PC-3 (cell line): Measurements from ENCODE around the gene EML3. TPM values are rescaled to one million over a fixed set of nuclear protein-coding genes. Genes with fewer than 3 reads are reported as not detected.
A peak's percentile ranks its signal among the peaks of the same experiment; 100 is the strongest.

Source experiments
- ATAC-seq: fragments of 200-7000 bp; cut with Tn5 transposase; 2 replicates; pipeline ENCODE4 v1.9.1; 2020; ENCODE audit warnings: mild to moderate bottlenecking, moderate library complexity
- BruUV-seq: library from RNA; stranded (reverse); fragments of 400-500 nt; replicated peaks from 2 replicates; lab custom pipeline; 2021; lab: Mats Ljungman, UMichigan
- CTCF ChIA-PET: fragments of 300-600 bp; sonication (Branson Sonifier 250); formaldehyde crosslinking; loops from one replicate; lab custom pipeline; 2022; ENCODE audit warnings: antibody characterized with exemption; lab: Charles Lee
- POLR2A ChIA-PET: fragments of 300-600 bp; sonication (Branson Sonifier 250); formaldehyde crosslinking; loops from one replicate; lab custom pipeline; 2022; ENCODE audit warnings: antibody characterized with exemption; ENCODE audit not compliant: unreplicated experiment; lab: Charles Lee
- DNase-seq: peaks from one replicate; pipeline ENCODE4 v3.0.0-alpha.2; 2015
- H2AFZ ChIP-seq: fragments of 300-600 bp; sonication (generic); 2 replicates; pipeline ENCODE4 v1.6.0; 2016; ENCODE audit warnings: antibody characterized with exemption, low read length
- H3F3A ChIP-seq: fragments of 300-600 bp; sonication (generic); one replicate; pipeline ENCODE4 v1.6.0; 2017; ENCODE audit warnings: antibody characterized with exemption, low read length, control low read depth, mild to moderate bottlenecking; ENCODE audit not compliant: unreplicated experiment
- H3K27ac ChIP-seq: fragments of 300-600 bp; sonication (generic); 2 replicates; pipeline ENCODE4 v1.5.1; 2016; ENCODE audit warnings: mild to moderate bottlenecking, low read length
- H3K27me3 ChIP-seq: fragments of 300-600 bp; sonication (generic); 2 replicates; pipeline ENCODE4 v1.6.1; 2016; ENCODE audit warnings: low read length, mixed read lengths
- H3K36me3 ChIP-seq: fragments of 300-600 bp; sonication (generic); 2 replicates; pipeline ENCODE4 v1.6.1; 2016; ENCODE audit warnings: low read depth, mixed run types, low read length, mixed read lengths
- H3K4me1 ChIP-seq: fragments of 300-600 bp; sonication (generic); 2 replicates; pipeline ENCODE4 v1.5.1; 2016; ENCODE audit warnings: low read length; ENCODE audit not compliant: insufficient read depth
- H3K4me2 ChIP-seq: fragments of 300-600 bp; sonication (generic); 2 replicates; pipeline ENCODE4 v1.6.0; 2016; ENCODE audit warnings: low read length
- H3K4me3 ChIP-seq: fragments of 300-600 bp; sonication (generic); 2 replicates; pipeline ENCODE4 v1.5.1; 2016; ENCODE audit warnings: mild to moderate bottlenecking, low read length, mixed read lengths
- H3K79me2 ChIP-seq: fragments of 300-600 bp; sonication (generic); 2 replicates; pipeline ENCODE4 v1.6.1; 2017; ENCODE audit warnings: low read length, mixed read lengths
- H3K9ac ChIP-seq: fragments of 300-600 bp; sonication (generic); 2 replicates; pipeline ENCODE4 v1.6.0; 2016; ENCODE audit warnings: mild to moderate bottlenecking, low read length
- H3K9me2 ChIP-seq: fragments of 300-600 bp; sonication (generic); replicated peaks from 2 replicates; pipeline ENCODE4 v1.6.1; 2016; ENCODE audit warnings: mixed run types, low read length, mixed read lengths
- H3K9me3 ChIP-seq: fragments of 300-600 bp; sonication (generic); 2 replicates; pipeline ENCODE4 v1.6.1; 2016; ENCODE audit warnings: low read length, mixed read lengths
- H4K20me1 ChIP-seq: fragments of 300-600 bp; sonication (generic); 2 replicates; pipeline ENCODE4 v1.6.1; 2016; ENCODE audit warnings: low read length, mixed read lengths
- EZH2 ChIP-seq: fragments of 300-600 bp; sonication (generic); IDR thresholded peaks from one replicate; pipeline ENCODE4 v1.6.1; 2017; ENCODE audit warnings: antibody characterized with exemption, mild to moderate bottlenecking, low read length; ENCODE audit not compliant: unreplicated experiment
- EZH2phosphoT487 ChIP-seq: fragments of 300-600 bp; sonication (generic); IDR thresholded peaks from 2 replicates; pipeline ENCODE4 v1.6.1; 2018; ENCODE audit warnings: mild to moderate bottlenecking, antibody characterized with exemption, low read length, borderline replicate concordance
- intact Hi-C: fragments of 100-400 bp; cut with micrococcal nuclease; formaldehyde crosslinking; loops from 2 replicates; pipeline ENCODE4 v1.9.0; 2023
- total RNA-seq: library from RNA; depleted of rRNA; stranded (reverse); fragments of >200 nt; gene quantifications from 2 replicates; pipeline ENCODE4 v1.2.3, GENCODE V29; 2014
- TF ChIP-seq, protein P1 (sequence below): fragments of 300-600 bp; sonication (generic); conservative IDR thresholded peaks from 2 replicates; pipeline ENCODE4 v1.5.1; 2017; ENCODE audit warnings: antibody characterized with exemption, low read depth, mild to moderate bottlenecking, low read length

The EML3 gene
- total RNA-seq, 1 experiment from 2014 or later: 32.8 TPM

DNA sequence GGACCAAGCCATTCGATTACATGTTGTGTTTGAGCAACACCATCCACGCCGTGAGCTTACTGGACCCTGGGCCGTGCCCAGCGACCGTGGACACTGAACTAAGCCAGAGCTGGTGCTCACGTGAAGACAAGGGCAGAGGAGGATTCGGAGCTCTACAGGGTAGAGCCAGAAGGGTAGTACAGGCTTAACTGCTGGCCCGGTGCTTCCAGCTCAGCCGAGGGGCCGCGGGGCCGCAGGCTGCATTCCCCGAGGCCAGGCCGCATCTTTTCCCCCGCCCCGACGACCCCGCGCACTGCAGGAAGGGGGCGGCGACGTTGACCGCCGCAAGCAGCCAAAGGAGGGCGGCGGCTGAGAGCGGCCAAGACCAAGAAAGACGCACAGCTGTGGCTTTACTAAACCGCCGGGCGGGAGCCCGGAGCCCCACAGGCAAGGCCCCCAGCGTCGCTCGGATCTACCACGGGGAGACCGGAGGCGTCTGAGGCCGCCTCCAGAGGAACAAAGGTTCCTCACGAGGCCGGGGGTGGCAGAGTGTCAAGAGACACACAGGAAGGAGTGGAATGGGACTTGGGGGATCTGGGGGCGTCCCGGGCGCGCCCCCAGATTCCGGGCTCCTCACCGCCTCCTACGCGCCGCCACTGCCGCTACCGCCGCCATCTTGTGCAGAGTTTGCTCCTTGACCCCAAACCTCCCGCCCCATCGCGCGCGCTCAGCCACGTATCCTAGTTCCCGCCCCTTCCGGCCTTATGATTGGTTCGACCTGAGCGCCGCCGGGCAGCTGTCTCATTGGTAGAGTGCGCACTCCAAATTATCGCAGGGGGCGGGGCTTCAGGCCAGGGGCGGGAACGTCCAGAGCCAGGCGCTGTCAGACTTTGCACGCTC, 33.6 kb upstream of the EML3 start, which contains the start of gene GANAB:
Gene GANAB, minus strand, starts transcription at position 668 of the 879 bp plus-strand sequence. Its CDS starts 14 bp downstream, at position 654.
- Histone ChIP-seq H3K4me2 (peak within 1 kb of the TSS; percentile 90), H3K9me2 (no peaks in the 10 kb centered on the region), H3K4me1 (peaks cover 10% of the 10 kb centered on the region), H3K36me3 (peaks cover 30% of the 10 kb centered on the region), H3K9me3 (no peaks in the 10 kb centered on the region), H3K27ac (peak within 1 kb of the TSS; percentile 64), H3K4me3 (peak within 1 kb of the TSS; percentile 95), H4K20me1 (no peaks in the 10 kb centered on the region), H3K79me2 (peaks cover 59% of the 10 kb centered on the region), H3K27me3 (no peaks in the 10 kb centered on the region), H3F3A (no peaks in the 10 kb centered on the region), H2AFZ (peak within 1 kb of the TSS; percentile 57), H3K9ac (peak within 1 kb of the TSS; percentile 95)
- TSS peak; percentile 50 for BruUV-seq
- ChIA-PET CTCF (interaction anchor here (0.7 to 1.0 kb wide), 3 partner anchors 86 to 234 kb away, joined by 4 to 5 read pairs (median 4); partner anchors contain the start of gene SLC3A2), POLR2A (interaction anchor here (0.6 to 0.7 kb wide), 6 partner anchors 31 to 195 kb away, joined by 3 to 14 read pairs (median 6); partner anchors contain the start of gene TUT1)
- no peak for TF ChIP-seq EZH2
- TF ChIP-seq, protein P1, sequence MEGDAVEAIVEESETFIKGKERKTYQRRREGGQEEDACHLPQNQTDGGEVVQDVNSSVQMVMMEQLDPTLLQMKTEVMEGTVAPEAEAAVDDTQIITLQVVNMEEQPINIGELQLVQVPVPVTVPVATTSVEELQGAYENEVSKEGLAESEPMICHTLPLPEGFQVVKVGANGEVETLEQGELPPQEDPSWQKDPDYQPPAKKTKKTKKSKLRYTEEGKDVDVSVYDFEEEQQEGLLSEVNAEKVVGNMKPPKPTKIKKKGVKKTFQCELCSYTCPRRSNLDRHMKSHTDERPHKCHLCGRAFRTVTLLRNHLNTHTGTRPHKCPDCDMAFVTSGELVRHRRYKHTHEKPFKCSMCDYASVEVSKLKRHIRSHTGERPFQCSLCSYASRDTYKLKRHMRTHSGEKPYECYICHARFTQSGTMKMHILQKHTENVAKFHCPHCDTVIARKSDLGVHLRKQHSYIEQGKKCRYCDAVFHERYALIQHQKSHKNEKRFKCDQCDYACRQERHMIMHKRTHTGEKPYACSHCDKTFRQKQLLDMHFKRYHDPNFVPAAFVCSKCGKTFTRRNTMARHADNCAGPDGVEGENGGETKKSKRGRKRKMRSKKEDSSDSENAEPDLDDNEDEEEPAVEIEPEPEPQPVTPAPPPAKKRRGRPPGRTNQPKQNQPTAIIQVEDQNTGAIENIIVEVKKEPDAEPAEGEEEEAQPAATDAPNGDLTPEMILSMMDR: no peak
- DNase-seq: peak; percentile 99
- intact Hi-C loops: loop anchor here (5.0 kb wide), 1 partner anchor 34 kb away; the partner anchor contains the start of genes EML3 and ROM1
- peak; percentile 98 for ATAC-seq

DNA sequence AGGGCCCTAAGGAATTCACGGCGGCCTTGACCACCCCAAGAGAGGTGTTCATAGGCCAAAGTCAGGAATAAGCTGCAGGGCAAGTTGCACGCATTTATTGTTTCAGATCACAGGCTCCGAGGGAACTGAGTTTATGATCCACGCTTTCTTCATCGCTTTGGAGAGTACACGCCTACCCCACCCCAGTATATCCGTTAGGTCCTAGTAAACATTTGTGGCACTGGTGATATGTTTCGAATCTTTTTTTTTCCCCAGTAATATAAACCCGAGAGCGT, 33.0 kb upstream of the EML3 start:
- Histone ChIP-seq H3K4me3 (peak overlapping the region; percentile 95), H3K27ac (peak overlapping the region; percentile 64), H3K4me1 (peaks cover 10% of the 10 kb centered on the region), H3K27me3 (no peaks in the 10 kb centered on the region), H3K9me2 (no peaks in the 10 kb centered on the region), H2AFZ (peak overlapping the region; percentile 57), H3K4me2 (peak overlapping the region; percentile 90), H3K79me2 (peaks cover 59% of the 10 kb centered on the region), H3K9ac (peak overlapping the region; percentile 95), H3F3A (no peaks in the 10 kb centered on the region), H3K36me3 (peaks cover 30% of the 10 kb centered on the region), H4K20me1 (no peaks in the 10 kb centered on the region), H3K9me3 (no peaks in the 10 kb centered on the region)
- no peak for ATAC-seq
- TF ChIP-seq, protein P1: no peak
- no peak for TF ChIP-seq EZH2phosphoT487
- no peak for TF ChIP-seq EZH2
- no peak for DNase-seq
- ChIA-PET CTCF (no interaction called here), POLR2A (no interaction called here)
- BruUV-seq: no TSS peak
- intact Hi-C loops: loop anchor here (5.0 kb wide), 1 partner anchor 33 kb away; the partner anchor contains the start of genes EML3 and ROM1

DNA sequence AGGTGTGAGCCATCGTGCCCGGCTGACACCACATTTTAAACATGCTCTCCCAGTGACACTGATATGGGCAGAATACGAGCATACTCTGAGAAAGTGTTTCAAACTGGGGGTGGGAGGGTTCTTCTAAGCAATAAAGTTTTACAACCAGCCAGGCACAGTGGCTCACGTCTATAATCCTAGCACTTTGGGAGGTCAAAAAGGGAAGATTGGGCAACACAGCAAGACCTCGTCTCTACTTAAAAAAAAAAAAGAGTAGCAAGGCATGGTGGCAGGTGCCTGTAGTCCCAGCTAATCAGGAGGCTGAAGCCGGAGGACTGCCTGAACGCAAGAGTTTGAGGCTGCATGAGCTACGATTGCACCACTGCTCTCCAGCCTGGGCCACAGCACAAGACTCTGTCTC, 31.6 kb upstream of the EML3 start:
- intact Hi-C loops: no loop called here
- Histone ChIP-seq H3K36me3 (peaks cover 29% of the 10 kb centered on the region), H3K4me3 (no peak overlapping the region), H3K4me1 (peaks cover 10% of the 10 kb centered on the region), H3F3A (no peaks in the 10 kb centered on the region), H3K9me2 (no peaks in the 10 kb centered on the region), H4K20me1 (no peaks in the 10 kb centered on the region), H3K4me2 (no peak overlapping the region), H3K9me3 (no peaks in the 10 kb centered on the region), H2AFZ (no peak overlapping the region), H3K27me3 (no peaks in the 10 kb centered on the region), H3K27ac (no peak overlapping the region), H3K9ac (no peak overlapping the region), H3K79me2 (peaks cover 65% of the 10 kb centered on the region)
- no peak for ATAC-seq
- DNase-seq: no peak
- TF ChIP-seq, protein P1: no peak
- TF ChIP-seq EZH2 (no peak), EZH2phosphoT487 (no peak)
- ChIA-PET CTCF (no interaction called here), POLR2A (no interaction called here)
- no TSS peak for BruUV-seq
